Measurements from ENCODE around the gene TMTC2. TPM values are rescaled to one million over a fixed set of nuclear protein-coding genes. Genes with fewer than 3 reads are reported as not detected.

The TMTC2 gene
- total RNA-seq, 4 donors from 2014 or later = 18.8 to 30.7 (median 21.0) TPM

- no peak for TF ChIP-seq CTCF (IDR thresholded peaks at IDR 0.05)
- no peak for TF ChIP-seq POLR2A (IDR thresholded peaks at IDR 0.05)
- no peaks in the 10 kb centered on the region for H3K27me3 ChIP-seq
- H3K4me3 ChIP-seq (replicated peaks in 1 of 3) = no peak overlapping the region
- no peak overlapping the region for H3K27ac ChIP-seq
- intact Hi-C loops (cut with DNase I) = no loop called here
- WGBS, 2 donors = 85 to 87% methylated on average over 1 of the region's 1 CpG
- no peaks in the 10 kb centered on the region for H3K9me3 ChIP-seq
- no peaks in the 10 kb centered on the region for H3K4me1 ChIP-seq
- H3K36me3 ChIP-seq = no peaks in the 10 kb centered on the region
- no peak for DNase-seq
Observed at GRCh38 chr12:83092129-83092528, 405.4 kb downstream of the TMTC2 start.

GRCh38 chr12:83092606-83093005 is 405.9 kb downstream of the TMTC2 start:
- H3K9me3 ChIP-seq = no peaks in the 10 kb centered on the region
- TF ChIP-seq CTCF (IDR thresholded peaks at IDR 0.05) (no peak), POLR2A (IDR thresholded peaks at IDR 0.05) (no peak)
- H3K4me3 ChIP-seq (replicated peaks in 1 of 3) = no peak overlapping the region
- H3K27ac ChIP-seq = no peak overlapping the region
- WGBS, 2 donors = 89 to 90% methylated on average over 5 of the region's 5 CpGs
- DNase-seq = no peak
- H3K4me1 ChIP-seq = no peaks in the 10 kb centered on the region
- intact Hi-C loops (cut with DNase I) = no loop called here
- no peaks in the 10 kb centered on the region for H3K36me3 ChIP-seq
- no peaks in the 10 kb centered on the region for H3K27me3 ChIP-seq

GRCh38 chr12:83093426-83093825 is 406.7 kb downstream of the TMTC2 start:
- DNase-seq = no peak
- no peak for TF ChIP-seq POLR2A (IDR thresholded peaks at IDR 0.05)
- TF ChIP-seq CTCF (IDR thresholded peaks at IDR 0.05) = no peak
- intact Hi-C loops (cut with DNase I) = no loop called here
- Histone ChIP-seq H3K4me3 (replicated peaks in 1 of 3) (no peak overlapping the region), H3K36me3 (no peaks in the 10 kb centered on the region), H3K27ac (no peak overlapping the region), H3K27me3 (no peaks in the 10 kb centered on the region), H3K9me3 (no peaks in the 10 kb centered on the region), H3K4me1 (no peaks in the 10 kb centered on the region)
- 64 to 74% methylated on average over 1 of the region's 1 CpG for WGBS, 2 donors

- intact Hi-C loops (cut with DNase I) = no loop called here
- Histone ChIP-seq H3K27ac (no peak overlapping the region), H3K4me3 (replicated peaks in 1 of 3) (no peak overlapping the region), H3K27me3 (no peaks in the 10 kb centered on the region), H3K9me3 (no peaks in the 10 kb centered on the region), H3K36me3 (no peaks in the 10 kb centered on the region), H3K4me1 (no peaks in the 10 kb centered on the region)
- no peak for DNase-seq
- WGBS, 2 donors = 92% methylated on average over 5 of the region's 5 CpGs
- TF ChIP-seq CTCF (IDR thresholded peaks at IDR 0.05) = no peak
- TF ChIP-seq POLR2A (IDR thresholded peaks at IDR 0.05) = no peak
Observed at GRCh38 chr12:83097643-83098342, 411.1 kb downstream of the TMTC2 start.

GRCh38 chr12:83099436-83099835 is 412.7 kb downstream of the TMTC2 start:
- 84 to 89% methylated on average over 3 of the region's 3 CpGs for WGBS, 2 donors
- no peaks in the 10 kb centered on the region for H3K36me3 ChIP-seq
- no peak for DNase-seq
- TF ChIP-seq POLR2A (IDR thresholded peaks at IDR 0.05) (no peak), CTCF (IDR thresholded peaks at IDR 0.05) (no peak)
- H3K9me3 ChIP-seq = no peaks in the 10 kb centered on the region
- intact Hi-C loops (cut with DNase I) = no loop called here
- H3K27me3 ChIP-seq = no peaks in the 10 kb centered on the region
- H3K4me1 ChIP-seq = no peaks in the 10 kb centered on the region
- no peak overlapping the region for H3K4me3 ChIP-seq (replicated peaks in 1 of 3)
- no peak overlapping the region for H3K27ac ChIP-seq
